SU-DHL-6 (cell line): ENCODE results near the gene SLC23A2.

Source experiments
- H2AFZ ChIP-seq: fragments of 200-600 bp; sonication (generic); 2 replicates; pipeline ENCODE4 v1.6.1; 2014; ENCODE audit warnings: low read depth, mild to moderate bottlenecking, moderate library complexity, mixed read lengths, antibody characterized with exemption, low read length; ENCODE audit not compliant: severe bottlenecking
- H3F3A ChIP-seq: fragments of 200-600 bp; shearing (Covaris generic); 2 replicates; pipeline ENCODE4 v1.6.0; 2016; ENCODE audit warnings: antibody characterized with exemption, mild to moderate bottlenecking; ENCODE audit not compliant: insufficient read depth
- H3K27ac ChIP-seq: fragments of 200-600 bp; sonication (generic); 2 replicates; pipeline ENCODE4 v1.5.1; 2016; ENCODE audit warnings: low read depth, mild to moderate bottlenecking, low read length, moderate library complexity, mixed read lengths
- H3K27me3 ChIP-seq: fragments of 200-600 bp; sonication (generic), shearing (Covaris generic); 2 replicates; pipeline ENCODE4 v1.6.0; 2014; ENCODE audit warnings: mild to moderate bottlenecking, low read length
- H3K36me3 ChIP-seq: fragments of 200-600 bp; sonication (generic); 2 replicates; pipeline ENCODE4 v1.6.1; 2014; ENCODE audit warnings: mild to moderate bottlenecking, low read length, mixed read lengths
- H3K4me2 ChIP-seq: fragments of 300-600, 200-600 bp; shearing (Covaris generic), sonication (generic); 2 replicates; pipeline ENCODE4 v1.6.0; 2014; ENCODE audit warnings: low read length, low read depth, mild to moderate bottlenecking; ENCODE audit not compliant: poor library complexity, severe bottlenecking
- H3K4me3 ChIP-seq: fragments of 200-600 bp; sonication (generic); 2 replicates; pipeline ENCODE4 v1.5.1; 2014; ENCODE audit warnings: antibody characterized with exemption, low read length, mild to moderate bottlenecking, mixed read lengths; ENCODE audit not compliant: insufficient read depth, poor library complexity, severe bottlenecking
- H3K79me2 ChIP-seq: fragments of 200-600 bp; sonication (generic); 2 replicates; pipeline ENCODE4 v1.6.1; 2014; ENCODE audit warnings: mild to moderate bottlenecking, low read length, moderate library complexity; ENCODE audit not compliant: insufficient read depth
- H3K9ac ChIP-seq: fragments of 200-600 bp; sonication (generic); 2 replicates; pipeline ENCODE4 v1.7.0; 2014; ENCODE audit warnings: mild to moderate bottlenecking, low read length
- H3K9me2 ChIP-seq: fragments of 200-600 bp; sonication (generic); replicated peaks from 2 replicates; pipeline ENCODE4 v1.6.1; 2014; ENCODE audit warnings: low read length; ENCODE audit not compliant: insufficient read depth
- H3K9me3 ChIP-seq: fragments of 200-600 bp; sonication (generic); 2 replicates; pipeline ENCODE4 v1.6.1; 2014; ENCODE audit warnings: low read length, mixed read lengths; ENCODE audit not compliant: insufficient read depth
- H4K20me1 ChIP-seq: fragments of 200-600 bp; sonication (generic); 2 replicates; pipeline ENCODE4 v1.6.1; 2014; ENCODE audit warnings: low read depth, mild to moderate bottlenecking, antibody characterized with exemption, low read length, moderate library complexity, mixed read lengths
- EZH2phosphoT487 ChIP-seq: fragments of 200-600 bp; sonication (generic), shearing (Covaris generic); conservative IDR thresholded peaks from 2 replicates; pipeline ENCODE4 v1.6.1; 2018; ENCODE audit warnings: mild to moderate bottlenecking, antibody characterized with exemption, low read length, moderate library complexity, mixed read lengths
- TF ChIP-seq, protein P1 (sequence below): fragments of 200-600 bp; sonication (generic); IDR thresholded peaks from one replicate; pipeline ENCODE4 v1.5.1; 2017; ENCODE audit warnings: antibody characterized with exemption, mild to moderate bottlenecking, low read length, moderate library complexity; ENCODE audit not compliant: insufficient read depth, poor library complexity, severe bottlenecking

SLC23A2 gene

GRCh38 chr20:4830259-4830658 is 171.1 kb downstream of the SLC23A2 start:
- H3K27ac ChIP-seq: no peak overlapping the region
- H3K9ac ChIP-seq: no peak overlapping the region
- H4K20me1 ChIP-seq: no peaks in the 10 kb centered on the region
- no peaks in the 10 kb centered on the region for H3K36me3 ChIP-seq
- H3K9me2 ChIP-seq: no peaks in the 10 kb centered on the region
- no peaks in the 10 kb centered on the region for H3K27me3 ChIP-seq
- no peak overlapping the region for H3K4me3 ChIP-seq
- H3K4me2 ChIP-seq: no peak overlapping the region
- 0 out of 2 replicates have a peak, but pooled peaks cover 3% of the 10 kb centered on the region for H3K9me3 ChIP-seq
- TF ChIP-seq, protein P1, sequence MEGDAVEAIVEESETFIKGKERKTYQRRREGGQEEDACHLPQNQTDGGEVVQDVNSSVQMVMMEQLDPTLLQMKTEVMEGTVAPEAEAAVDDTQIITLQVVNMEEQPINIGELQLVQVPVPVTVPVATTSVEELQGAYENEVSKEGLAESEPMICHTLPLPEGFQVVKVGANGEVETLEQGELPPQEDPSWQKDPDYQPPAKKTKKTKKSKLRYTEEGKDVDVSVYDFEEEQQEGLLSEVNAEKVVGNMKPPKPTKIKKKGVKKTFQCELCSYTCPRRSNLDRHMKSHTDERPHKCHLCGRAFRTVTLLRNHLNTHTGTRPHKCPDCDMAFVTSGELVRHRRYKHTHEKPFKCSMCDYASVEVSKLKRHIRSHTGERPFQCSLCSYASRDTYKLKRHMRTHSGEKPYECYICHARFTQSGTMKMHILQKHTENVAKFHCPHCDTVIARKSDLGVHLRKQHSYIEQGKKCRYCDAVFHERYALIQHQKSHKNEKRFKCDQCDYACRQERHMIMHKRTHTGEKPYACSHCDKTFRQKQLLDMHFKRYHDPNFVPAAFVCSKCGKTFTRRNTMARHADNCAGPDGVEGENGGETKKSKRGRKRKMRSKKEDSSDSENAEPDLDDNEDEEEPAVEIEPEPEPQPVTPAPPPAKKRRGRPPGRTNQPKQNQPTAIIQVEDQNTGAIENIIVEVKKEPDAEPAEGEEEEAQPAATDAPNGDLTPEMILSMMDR: no peak
- no peak for TF ChIP-seq EZH2phosphoT487
- H3F3A ChIP-seq: peaks cover 3% of the 10 kb centered on the region; the same call in 1 of the 2 replicates
- H3K79me2 ChIP-seq: no peaks in the 10 kb centered on the region
- H2AFZ ChIP-seq: no peak overlapping the region

DNA sequence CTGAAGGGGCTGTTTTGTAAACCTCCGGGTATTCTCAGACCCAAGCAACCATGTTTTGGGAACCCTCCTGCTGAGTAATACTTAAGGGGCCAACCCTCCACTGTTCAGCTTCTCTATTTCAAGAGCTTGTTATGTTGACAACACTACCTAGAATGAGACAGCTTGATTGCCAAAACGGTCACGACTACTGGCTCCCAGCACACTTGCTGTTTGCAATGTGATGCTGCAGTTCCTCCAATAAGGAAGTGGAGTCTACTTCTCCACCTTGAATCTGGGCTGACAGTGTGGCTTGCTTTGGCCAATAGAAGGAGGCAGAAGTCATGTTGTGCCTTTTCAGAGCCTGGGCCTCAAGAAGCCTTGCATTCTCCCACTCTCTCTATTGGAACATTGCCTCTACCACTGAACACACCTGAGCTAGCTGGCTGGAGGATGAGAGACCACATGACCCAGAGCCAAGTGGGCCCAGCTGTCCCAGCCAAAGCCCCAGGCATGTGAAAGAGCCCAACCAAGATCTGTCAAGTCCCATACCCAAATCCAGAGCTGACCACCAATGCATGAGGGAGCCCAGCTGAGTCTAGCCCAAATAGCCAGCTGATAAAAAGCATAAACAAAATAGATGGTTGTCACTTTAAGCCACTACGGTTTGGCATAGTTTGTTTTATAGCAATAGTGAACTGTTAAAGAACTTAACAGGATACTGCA is 171.6 kb downstream of the SLC23A2 start:
- H3K4me2 ChIP-seq: no peak overlapping the region
- H3K9me2 ChIP-seq: no peaks in the 10 kb centered on the region
- no peaks in the 10 kb centered on the region for H3K36me3 ChIP-seq
- no peak overlapping the region for H3K4me3 ChIP-seq
- H2AFZ ChIP-seq: no peak overlapping the region
- H3K27me3 ChIP-seq: no peaks in the 10 kb centered on the region
- no peak overlapping the region for H3K9ac ChIP-seq
- no peak for TF ChIP-seq EZH2phosphoT487
- TF ChIP-seq, protein P1: no peak
- H4K20me1 ChIP-seq: no peaks in the 10 kb centered on the region
- H3K27ac ChIP-seq: no peak overlapping the region
- H3F3A ChIP-seq: peaks cover 5% of the 10 kb centered on the region
- 0 out of 2 replicates have a peak, but pooled peaks cover 3% of the 10 kb centered on the region for H3K9me3 ChIP-seq
- H3K79me2 ChIP-seq: no peaks in the 10 kb centered on the region

DNA sequence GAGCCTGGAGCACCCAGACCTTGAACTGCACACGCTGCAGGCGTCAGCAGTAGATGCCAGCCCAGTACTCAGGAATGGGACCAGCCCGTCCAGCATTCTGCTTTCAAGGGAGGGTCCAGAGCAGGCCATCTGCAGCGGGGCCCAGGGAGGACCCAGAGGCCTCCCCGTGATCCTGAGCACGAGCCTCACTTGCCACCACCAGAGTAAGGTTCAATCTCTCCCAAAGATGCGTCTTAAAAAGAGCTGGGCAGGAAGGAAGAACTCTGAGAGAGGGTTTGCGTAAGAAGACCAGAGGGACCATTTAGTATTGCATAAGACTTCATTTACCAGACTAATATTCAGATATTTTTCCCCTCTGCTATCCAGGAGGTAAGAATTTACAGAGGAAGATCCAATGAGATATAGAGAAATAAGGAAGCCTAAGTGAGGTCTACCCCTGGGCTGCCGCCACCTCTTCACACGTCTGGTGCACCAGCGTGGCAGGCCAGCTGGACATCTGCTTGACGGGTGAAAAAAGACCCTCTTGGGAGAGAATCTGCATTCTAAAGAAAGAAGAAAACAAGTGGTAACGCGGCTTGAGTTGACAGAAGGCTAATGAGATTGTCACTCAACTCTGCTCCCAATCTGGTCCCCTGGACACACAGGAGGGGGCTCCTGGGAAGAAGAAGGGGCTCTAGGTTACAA is 172.3 kb downstream of the SLC23A2 start:
- H4K20me1 ChIP-seq: no peaks in the 10 kb centered on the region
- H3K9me2 ChIP-seq: no peaks in the 10 kb centered on the region
- no peak overlapping the region for H3K9ac ChIP-seq
- H3K27ac ChIP-seq: no peak overlapping the region
- TF ChIP-seq, protein P1: no peak
- TF ChIP-seq EZH2phosphoT487: no peak
- H3K4me3 ChIP-seq: no peak overlapping the region
- H3K27me3 ChIP-seq: no peaks in the 10 kb centered on the region
- no peaks in the 10 kb centered on the region for H3K79me2 ChIP-seq
- no peak overlapping the region for H3K4me2 ChIP-seq
- no peaks in the 10 kb centered on the region for H3K36me3 ChIP-seq
- H3K9me3 ChIP-seq: 0 out of 2 replicates have a peak, but pooled peaks cover 3% of the 10 kb centered on the region
- H2AFZ ChIP-seq: no peak overlapping the region
- H3F3A ChIP-seq: peaks cover 12% of the 10 kb centered on the region
